HG02759 (cell line): ENCODE results near the gene ADARB2.

Experiments
- ATAC-seq: cut with Tn5 transposase; IDR thresholded peaks from one replicate; pipeline ENCODE4 v1.9.1; 2021; ENCODE audit warnings: mild to moderate bottlenecking, moderate library complexity; ENCODE audit not compliant: unreplicated experiment

Gene ADARB2

DNA sequence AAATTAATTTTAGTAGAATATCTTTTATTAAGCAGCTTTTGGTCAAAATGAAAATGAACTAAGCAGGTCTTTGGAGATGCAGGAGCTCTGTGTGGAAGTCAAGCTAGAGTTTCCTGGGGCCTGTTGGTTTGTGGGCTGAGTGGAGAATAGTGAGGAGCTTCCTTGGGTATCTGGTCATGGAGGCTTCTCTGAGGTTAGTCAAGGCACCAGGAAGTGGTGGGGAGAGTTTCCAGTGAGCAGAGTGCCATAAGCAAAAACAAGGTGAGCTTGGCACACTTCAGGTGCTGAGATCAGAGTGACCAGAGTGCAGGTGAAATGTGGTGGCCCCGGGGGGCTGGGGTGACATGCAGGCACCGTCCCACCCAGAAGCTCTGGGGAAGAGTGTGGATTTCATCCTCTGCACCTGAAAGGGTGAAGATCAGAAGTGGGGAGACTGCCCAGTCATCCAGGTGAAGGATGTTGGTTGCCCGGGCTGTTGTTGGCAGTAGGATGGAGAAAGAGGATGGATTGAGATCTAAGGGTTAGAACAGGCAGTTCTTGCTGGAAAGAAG lies 603.8 kb downstream of the ADARB2 start:
- ATAC-seq: no peak

DNA sequence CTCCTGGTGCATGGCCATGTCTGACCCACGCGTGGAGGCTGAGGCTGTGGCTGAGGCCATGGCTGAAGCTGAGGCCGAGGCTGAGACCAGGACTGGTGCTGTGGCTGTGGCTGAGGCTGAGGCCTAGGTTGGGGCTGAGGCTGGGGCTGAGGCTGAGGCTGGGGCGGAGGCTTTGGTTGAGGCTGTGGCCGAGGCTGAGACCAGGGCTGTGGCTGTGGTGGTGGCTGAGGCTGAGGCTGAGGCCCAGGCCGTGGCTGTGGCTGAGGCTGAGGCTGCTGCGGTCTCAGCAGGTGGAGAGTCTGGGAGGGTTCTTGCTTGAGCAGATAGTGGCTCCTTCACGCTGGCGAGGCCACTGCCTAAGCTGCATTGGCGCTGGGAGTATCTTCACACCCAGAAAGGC lies 604.7 kb downstream of the ADARB2 start:
- no peak for ATAC-seq

DNA sequence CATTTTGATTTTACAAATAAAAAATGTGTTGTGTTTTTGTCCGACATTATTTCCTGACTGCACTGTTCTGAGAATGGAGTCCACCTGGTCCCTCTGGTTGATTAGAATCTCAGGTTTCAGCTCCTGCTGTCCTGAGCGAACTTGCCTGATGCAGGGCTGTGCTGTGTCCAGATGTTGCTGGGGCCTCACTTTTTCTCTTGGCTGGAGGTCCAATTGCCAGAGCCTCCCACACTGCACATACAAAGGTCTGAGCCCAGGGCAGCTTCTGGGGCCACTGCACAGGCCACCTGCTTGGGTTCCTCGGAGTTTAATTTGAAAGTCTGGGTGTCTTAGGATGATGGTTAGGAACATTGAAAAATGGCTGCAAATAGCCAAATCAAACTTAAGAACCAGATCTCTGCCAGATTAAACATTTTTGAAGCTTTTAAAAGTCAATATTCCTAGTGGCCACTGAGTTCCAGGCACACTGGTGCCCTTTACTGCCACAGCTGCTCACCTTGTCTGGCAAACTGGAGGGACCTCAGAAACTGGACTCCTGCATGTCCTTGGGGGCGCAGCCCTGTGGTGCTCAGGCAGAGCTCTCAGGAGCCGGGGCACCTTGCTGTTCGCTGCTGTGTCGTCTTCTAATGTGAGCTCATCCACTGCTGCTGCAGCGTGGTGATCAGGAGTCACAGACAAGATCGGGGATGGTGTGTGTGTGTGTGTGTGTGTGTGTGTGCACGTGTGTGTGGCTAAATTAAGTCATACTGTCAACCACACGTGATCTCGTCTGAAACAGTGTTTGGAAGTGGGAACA lies 606.1 kb downstream of the ADARB2 start:
- ATAC-seq: no peak

DNA sequence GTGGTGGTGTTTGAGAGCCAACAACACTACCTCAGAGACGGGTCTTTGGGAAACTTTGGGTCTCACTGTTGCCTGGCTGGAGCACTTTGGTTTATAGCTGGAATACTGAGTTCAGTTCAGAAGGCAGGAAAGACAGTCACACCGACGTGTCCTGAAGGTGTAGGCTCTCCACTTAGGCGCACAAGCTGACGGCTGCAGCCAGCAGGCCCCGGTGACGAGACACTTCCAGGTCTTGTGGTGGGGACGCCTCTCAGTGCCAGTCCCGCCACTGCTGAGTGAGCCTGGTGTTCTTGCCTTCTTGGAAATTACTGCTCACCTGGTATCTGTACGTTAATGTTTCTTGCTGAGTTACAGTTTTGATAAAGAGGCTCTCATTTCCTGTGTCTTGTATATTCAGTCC lies 607.1 kb downstream of the ADARB2 start:
- no peak for ATAC-seq

DNA sequence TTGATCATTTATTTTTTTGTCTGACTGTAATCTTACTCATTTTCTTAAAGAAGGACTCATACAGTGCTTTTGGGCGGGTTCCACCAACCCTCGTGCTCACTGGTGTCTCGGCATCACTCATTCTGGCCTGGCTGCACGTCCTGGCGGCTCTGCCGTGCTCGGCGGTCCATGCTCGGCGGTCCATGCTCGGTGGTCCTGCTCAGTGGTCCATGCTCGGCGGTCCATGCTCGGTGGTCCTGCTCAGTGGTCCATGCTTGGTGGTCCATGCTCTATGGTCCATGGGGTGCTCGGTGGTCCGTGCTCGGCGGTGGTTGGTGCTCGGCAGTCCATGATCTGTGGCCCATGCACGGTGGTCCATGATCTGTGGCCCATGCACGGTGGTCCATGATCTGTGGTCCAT lies 608.7 kb downstream of the ADARB2 start:
- ATAC-seq: no peak

DNA sequence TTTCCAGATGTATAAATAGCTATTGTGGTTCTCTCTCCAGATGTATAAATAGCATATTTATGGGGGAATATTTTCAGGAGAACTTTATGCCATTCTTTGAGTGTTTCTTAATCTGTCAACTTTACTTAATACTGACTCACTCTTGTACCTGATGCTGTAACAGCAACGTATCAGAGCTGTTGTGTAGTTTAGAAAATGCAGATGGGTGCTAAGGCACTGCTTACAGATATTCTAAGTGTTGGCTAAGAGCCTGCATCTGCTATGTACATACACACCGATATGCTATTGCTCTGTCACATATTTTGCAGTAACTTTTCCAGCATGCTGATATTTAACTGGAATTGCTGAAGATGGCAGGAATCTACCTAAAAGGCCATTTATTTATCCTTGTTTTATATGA lies 609.2 kb downstream of the ADARB2 start:
- ATAC-seq: no peak

DNA sequence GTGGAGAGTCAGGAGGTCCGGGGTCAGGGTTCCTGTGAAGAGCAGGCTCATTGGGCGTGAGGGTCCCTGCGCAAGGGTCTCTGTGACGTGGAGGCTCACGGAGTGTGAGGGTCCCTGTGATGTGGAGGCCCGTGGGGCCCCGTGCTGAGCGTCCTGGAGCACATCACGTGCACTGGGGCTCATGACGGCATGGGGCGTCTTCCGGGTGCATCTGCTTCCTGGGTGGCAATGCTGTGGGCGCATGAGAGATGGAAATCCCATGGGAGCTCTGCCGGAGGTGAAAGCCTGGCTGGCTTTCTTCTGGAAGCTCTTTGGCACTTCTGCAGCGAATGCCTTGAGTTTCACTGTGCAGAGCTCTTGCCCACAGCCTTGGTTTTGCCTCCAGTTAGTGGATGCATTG lies 609.7 kb downstream of the ADARB2 start:
- no peak for ATAC-seq
